Measurements from ENCODE around the gene PTCH2.
"Not testable (repeated sequence)": the region's sequence is repeated elsewhere in the genome, so short reads cannot be mapped to it uniquely, and the experiment has no call there.

DNA sequence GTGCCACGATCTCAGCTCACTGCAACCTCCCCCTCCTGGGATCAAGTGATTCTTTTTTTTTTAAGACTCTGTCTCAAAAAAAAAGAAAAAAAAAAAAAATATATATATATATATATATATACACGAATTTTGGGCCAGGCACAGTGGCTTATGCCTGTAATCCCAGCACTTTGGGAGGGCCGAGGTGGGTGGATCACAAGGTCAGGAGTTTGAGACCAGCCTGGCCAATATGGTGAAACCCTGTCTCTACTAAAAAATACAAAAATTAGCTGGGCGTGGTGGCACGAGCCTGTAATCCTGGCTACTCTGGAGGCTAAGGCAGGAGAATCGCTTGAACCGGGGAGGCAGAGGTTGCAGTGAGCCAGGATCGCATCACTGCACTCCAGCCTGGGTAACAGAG is 45.2 kb downstream of the PTCH2 start:
- not testable (repeated sequence) for TF ChIP-seq CTCF, EP300 (IDR thresholded peaks at IDR 0.05)

Measured in tibial nerve (tissue), 4 donors.